Heart left ventricle (tissue), 16 donors: ENCODE data around the gene SMYD4. TPM values are rescaled to one million over a fixed set of nuclear protein-coding genes. Genes with fewer than 3 reads are reported as not detected.

Experiments used
- ATAC-seq, 4 donors: fragments of 200-7000 bp; cut with Tn5 transposase; one replicate each; pipeline ENCODE4 v1.9.1; 2020 to 2022; ENCODE audit warnings: moderate library complexity in 4 of 4, mild to moderate bottlenecking in 3 of 4, moderate number of reproducible peaks in 1 of 4
- DNase-seq, 5 donors: peaks; one replicate each; pipeline ENCODE4 v3.0.0-alpha.2; 2020
- H3K27ac ChIP-seq, 12 donors: fragments of 200-600 bp; sonication (generic) in 4 of 12; one replicate each; pipeline versions ENCODE4 v1.5.0 to v1.8.0; 2016 to 2022; ENCODE audit warnings: mild to moderate bottlenecking in 2 of 12
- H3K27me3 ChIP-seq, 9 donors: fragments of 200-600 bp; sonication (generic) in 2 of 9; one replicate each; pipeline versions ENCODE4 v1.5.1 to v1.8.0; 2016 to 2022; ENCODE audit warnings: mild to moderate bottlenecking in 3 of 9
- H3K36me3 ChIP-seq, 9 donors: fragments of 200-600 bp; sonication (generic) in 2 of 9; one replicate each; pipeline versions ENCODE4 v1.5.0 to v1.8.0; 2018 to 2022; ENCODE audit warnings: mild to moderate bottlenecking in 2 of 9
- H3K4me1 ChIP-seq, 12 donors: fragments of 200-600 bp; sonication (generic) in 4 of 12; one replicate each; pipeline versions ENCODE4 v1.5.0 to v1.8.0; 2016 to 2022; ENCODE audit warnings: mild to moderate bottlenecking in 3 of 12
- H3K4me3 ChIP-seq, 12 donors: fragments of 200-600 bp; sonication (generic) in 4 of 12; one replicate each; pipeline versions ENCODE4 v1.5.0 to v1.8.0; 2017 to 2022; ENCODE audit warnings: mild to moderate bottlenecking in 9 of 12, moderate library complexity in 4 of 12
- H3K9me3 ChIP-seq, 12 donors: fragments of 200-600 bp; sonication (generic) in 4 of 12; one replicate each; pipeline versions ENCODE4 v1.5.0 to v1.8.0; 2016 to 2022; ENCODE audit warnings: mild to moderate bottlenecking in 1 of 12
- CTCF ChIP-seq, 12 donors: fragments of 200-600 bp; sonication (generic) in 4 of 12; IDR thresholded peaks; one replicate each; pipeline versions ENCODE4 v1.5.0 to v1.8.0; 2018 to 2022; ENCODE audit warnings: antibody characterized with exemption in 12 of 12, mild to moderate bottlenecking in 5 of 12
- POLR2A ChIP-seq, 2 donors: fragments of 450-650 bp; IDR thresholded peaks; one replicate each; pipeline ENCODE4 v1.6.1; 2017; ENCODE audit warnings: antibody characterized with exemption in 2 of 2, mild to moderate bottlenecking in 2 of 2, moderate library complexity in 2 of 2
- WGBS, 4 donors: extraction: QIAGEN DNeasy Blood & Tissue Kit in 2 of 4; methylation state at CpG; one replicate each; pipeline versions ENCODE4 v1.1.5 to v1.1.7; 2013 to 2018; 5-methylcytosine and 5-hydroxymethylcytosine counted together
- intact Hi-C, 10 donors: fragments of 100-400 bp; cut with DNase I; formaldehyde crosslinking; loops; one replicate each; pipeline versions ENCODE4 v1.11.1 to v1.14.2; 2022
- polyA plus RNA-seq, 2 donors: library from polyadenylated mRNA; stranded (reverse); fragments of 200-250 nt; gene quantifications; one replicate each; pipeline ENCODE4 v1.2.3, GENCODE V29; 2013
- total RNA-seq, 9 donors: library from RNA; depleted of rRNA in 2 of 9; stranded (reverse); fragments of >200 nt in 2 of 9; fragmentation: NEBNext Ultra II Directional in 3 of 9; extraction: Animal tissue kit (Norgen Biotek cat#: 25700) in 3 of 9; gene quantifications; one replicate each; pipeline versions ENCODE4 v1.1.0 to v1.2.4, GENCODE V29; 2016 to 2023
- donor health status: ischemic (EF 13 %, LVEDD 7.1; RV severe dilation, severe dysfunction).
- donor health status: healthy with polysubstance abuse.
- donor health status: DM: no; HTN: yes; CAD: no.
- donor health status: DM: no; HTN: no; CAD: no.
- donor health status: ischemic (EF 25% LVEDD 6.9; RV normal size, moderate dysfunction).
- donor health status: ischemic (EF 25% LVEDD 5.7; RV mildly dilated, moderate dysfunction).
- donor health status: healthy.
- donor health status: DM: yes; HTN: yes; CAD: no.
- donor health status: ischemic (EF 35%, LVEDD 5.7; RV mildly dilated, moderate dysfunction).
- donor health status: nonischemic (EF 11% LVEDD 7.7; RV severe dilation, severe dysfunction).
- donor health status: DM: yes; HTN: yes; CAD: no.
- donor health status: PGD.
- donor health status: ischemic (EF 29% LVEDD 5.4; RV normal size, mild dysfunction).
- donor health status: nonischemic (EF 23%, LVEDD 6.1; RV moderate dilation, normal function).

The SMYD4 gene
- total and polyA plus RNA-seq, 11 donors = 5.2 to 15.9 (median 7.9) TPM

GRCh38 chr17:1737531-1738291 is 92.0 kb downstream of the SMYD4 start:
- peak in 1 of 5 donors; percentile 42 for DNase-seq
- Histone ChIP-seq H3K36me3 (peaks cover 0 to 48% (median 30%) of the 10 kb centered on the region in 9 donors), H3K4me1 (peaks cover 0 to 30% (median 16%) of the 10 kb centered on the region in 12 donors), H3K4me3 (no peak overlapping the region), H3K27ac (peak overlapping the region in 1 of 12 donors; percentile 51), H3K27me3 (no peaks in the 10 kb centered on the region), H3K9me3 (no peaks in the 10 kb centered on the region)
- 58 to 85% (median 82%) methylated on average over 6 to 21 of the region's 21 CpGs for WGBS, 4 donors
- intact Hi-C loops = loop anchor here in 1 of 10 donors (10.0 kb wide), 1 partner anchor 297 kb away; the partner anchor contains the start of gene DPH1
- no peak for TF ChIP-seq POLR2A (IDR thresholded peaks at IDR 0.05)
- no peak for TF ChIP-seq CTCF (IDR thresholded peaks at IDR 0.05)
- ATAC-seq = peak; percentile 25 to 60 (median 30)

- Histone ChIP-seq H3K27ac (peak overlapping the region in 6 of 12 donors; percentile 10 to 64 (median 27)), H3K4me3 (no peak overlapping the region), H3K9me3 (no peaks in the 10 kb centered on the region), H3K36me3 (peaks cover 0 to 56% (median 36%) of the 10 kb centered on the region in 9 donors), H3K4me1 (peaks cover 0 to 30% (median 16%) of the 10 kb centered on the region in 12 donors), H3K27me3 (no peaks in the 10 kb centered on the region)
- 57 to 67% (median 61%) methylated on average over 19 to 25 of the region's 25 CpGs for WGBS, 4 donors
- intact Hi-C loops = loop anchor here in 1 of 10 donors (10.0 kb wide), 1 partner anchor 298 kb away; the partner anchor contains the start of gene DPH1
- no peak for TF ChIP-seq CTCF (IDR thresholded peaks at IDR 0.05)
- TF ChIP-seq POLR2A (IDR thresholded peaks at IDR 0.05) = no peak
- ATAC-seq (peak; percentile 34 to 80 (median 68)), DNase-seq (peak; percentile 70 to 88 (median 84))
These were observed 93.1 kb downstream of the SMYD4 start for GRCh38 chr17:1736348-1737281.

- 89 to 100% (median 95%) methylated on average over 6 to 17 of the region's 17 CpGs for WGBS, 4 donors
- intact Hi-C loops = loop anchor here in 1 of 10 donors (10.0 kb wide), 1 partner anchor 299 kb away; the partner anchor contains the start of gene DPH1
- ATAC-seq = peak in 2 of 4 donors; percentile 2
- H3K27ac ChIP-seq = peak overlapping the region in 6 of 12 donors; percentile 8 to 64 (median 27)
- H3K4me1 ChIP-seq = peaks cover 0 to 34% (median 20%) of the 10 kb centered on the region in 12 donors
- TF ChIP-seq CTCF (IDR thresholded peaks at IDR 0.05) (no peak), POLR2A (IDR thresholded peaks at IDR 0.05) (no peak)
- peaks cover 0 to 64% (median 41%) of the 10 kb centered on the region in 9 donors for H3K36me3 ChIP-seq
- DNase-seq = no peak
- H3K9me3 ChIP-seq = no peaks in the 10 kb centered on the region
- H3K27me3 ChIP-seq = no peaks in the 10 kb centered on the region
- no peak overlapping the region for H3K4me3 ChIP-seq
These were observed 93.8 kb downstream of the SMYD4 start for GRCh38 chr17:1735834-1736347.
